HFFc6 (cell line): Measurements from ENCODE around the gene ROPN1. TPM values are rescaled to one million over a fixed set of nuclear protein-coding genes. Genes with fewer than 3 reads are reported as not detected.
A peak's percentile ranks its signal among the peaks of the same experiment; 100 is the strongest.

Experiments
- DNase-seq: peaks from one replicate; pipeline ENCODE4 v3.0.0-alpha.2; 2018
- H3K27ac Mint-ChIP-seq: 2 replicates; pipeline ENCODE4 v1.8.0; 2020; ENCODE audit warnings: mild to moderate bottlenecking, mixed read lengths
- H3K27me3 Mint-ChIP-seq: 2 replicates; pipeline ENCODE4 v1.8.0; 2021; ENCODE audit warnings: mild to moderate bottlenecking, moderate library complexity, mixed read lengths; ENCODE audit not compliant: insufficient read depth
- H3K36me3 Mint-ChIP-seq: 2 replicates; pipeline ENCODE4 v1.8.0; 2021; ENCODE audit warnings: low read depth, mixed read lengths
- H3K4me1 Mint-ChIP-seq: 2 replicates; pipeline ENCODE4 v1.8.0; 2020; ENCODE audit warnings: low read depth, mixed read lengths
- H3K4me3 Mint-ChIP-seq: 2 replicates; pipeline ENCODE4 v1.8.0; 2020; ENCODE audit warnings: mild to moderate bottlenecking, moderate library complexity, mixed read lengths
- H3K9me3 Mint-ChIP-seq: 2 replicates; pipeline ENCODE4 v1.8.0; 2020; ENCODE audit warnings: mild to moderate bottlenecking, mixed read lengths
- total RNA-seq, 6 experiments: library from RNA; stranded (reverse); fragmentation: NEBNext Ultra II Directional; extraction: Animal tissue kit (Norgen Biotek cat#: 25700); gene quantifications; 2 replicates in 1 of 6; 3 replicates in 5 of 6; pipeline ENCODE4 v1.2.3, GENCODE V29; 2021
- TF ChIP-seq, protein P1 (sequence below): fragments of 200-600 bp; sonication (generic); IDR thresholded peaks from 2 replicates; pipeline ENCODE4 v1.5.0; 2021; ENCODE audit warnings: antibody characterized with exemption, mild to moderate bottlenecking

The ROPN1 gene
- total RNA-seq, 6 experiments from 2014 or later = not detected

DNA sequence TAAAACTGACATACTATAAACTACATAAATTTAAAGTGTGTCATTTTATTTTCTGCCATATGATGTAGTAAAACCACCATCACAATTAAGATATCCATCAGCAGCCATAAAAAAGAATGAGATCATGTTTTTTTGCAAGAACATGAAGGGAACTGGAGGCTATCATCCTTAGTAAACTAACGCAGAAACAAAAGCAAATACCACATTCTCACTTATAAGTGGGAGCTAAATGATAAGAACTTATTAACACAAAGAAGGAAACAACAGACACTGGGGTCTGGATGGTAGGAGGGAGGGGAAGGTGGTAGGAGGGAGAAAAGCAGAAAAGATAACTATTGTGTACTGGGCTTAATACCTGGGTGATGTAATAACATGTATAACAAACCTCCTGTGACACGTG, 55.5 kb downstream of the ROPN1 start:
- Mint-ChIP-seq H3K27ac (peak overlapping the region; percentile 33; the same call in 1 of the 2 replicates), H3K27me3 (no peaks in the 10 kb centered on the region), H3K4me3 (no peak overlapping the region), H3K9me3 (no peaks in the 10 kb centered on the region), H3K4me1 (peaks cover 29% of the 10 kb centered on the region), H3K36me3 (peaks cover 48% of the 10 kb centered on the region)
- TF ChIP-seq, protein P1, sequence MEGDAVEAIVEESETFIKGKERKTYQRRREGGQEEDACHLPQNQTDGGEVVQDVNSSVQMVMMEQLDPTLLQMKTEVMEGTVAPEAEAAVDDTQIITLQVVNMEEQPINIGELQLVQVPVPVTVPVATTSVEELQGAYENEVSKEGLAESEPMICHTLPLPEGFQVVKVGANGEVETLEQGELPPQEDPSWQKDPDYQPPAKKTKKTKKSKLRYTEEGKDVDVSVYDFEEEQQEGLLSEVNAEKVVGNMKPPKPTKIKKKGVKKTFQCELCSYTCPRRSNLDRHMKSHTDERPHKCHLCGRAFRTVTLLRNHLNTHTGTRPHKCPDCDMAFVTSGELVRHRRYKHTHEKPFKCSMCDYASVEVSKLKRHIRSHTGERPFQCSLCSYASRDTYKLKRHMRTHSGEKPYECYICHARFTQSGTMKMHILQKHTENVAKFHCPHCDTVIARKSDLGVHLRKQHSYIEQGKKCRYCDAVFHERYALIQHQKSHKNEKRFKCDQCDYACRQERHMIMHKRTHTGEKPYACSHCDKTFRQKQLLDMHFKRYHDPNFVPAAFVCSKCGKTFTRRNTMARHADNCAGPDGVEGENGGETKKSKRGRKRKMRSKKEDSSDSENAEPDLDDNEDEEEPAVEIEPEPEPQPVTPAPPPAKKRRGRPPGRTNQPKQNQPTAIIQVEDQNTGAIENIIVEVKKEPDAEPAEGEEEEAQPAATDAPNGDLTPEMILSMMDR = no peak
- peak; percentile 34 for DNase-seq

DNA sequence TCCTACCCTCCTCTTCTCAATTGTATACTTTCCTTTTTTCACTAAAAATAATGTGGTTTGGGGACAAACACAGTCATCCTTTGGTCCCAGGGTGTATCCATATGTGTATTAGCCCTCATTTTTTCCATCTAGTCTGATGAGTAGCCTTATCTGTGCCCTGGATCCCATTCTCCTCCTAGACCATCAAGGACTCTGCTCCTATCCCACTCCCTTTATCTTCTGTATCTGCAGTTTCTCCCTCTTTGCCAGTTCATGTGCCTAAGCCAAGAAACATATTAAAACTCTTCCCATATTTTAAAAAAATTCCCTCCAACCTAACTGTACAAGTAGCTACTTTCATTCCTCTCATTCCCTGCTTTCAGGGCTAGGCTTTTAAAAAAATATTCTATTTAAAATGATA, 56.1 kb downstream of the ROPN1 start:
- Mint-ChIP-seq H3K27me3 (no peaks in the 10 kb centered on the region), H3K9me3 (no peaks in the 10 kb centered on the region), H3K4me1 (peaks cover 29% of the 10 kb centered on the region), H3K36me3 (peaks cover 53% of the 10 kb centered on the region), H3K4me3 (no peak overlapping the region), H3K27ac (peak overlapping the region; percentile 34; the same call in 1 of the 2 replicates)
- no peak for DNase-seq
- TF ChIP-seq, protein P1 = no peak

DNA sequence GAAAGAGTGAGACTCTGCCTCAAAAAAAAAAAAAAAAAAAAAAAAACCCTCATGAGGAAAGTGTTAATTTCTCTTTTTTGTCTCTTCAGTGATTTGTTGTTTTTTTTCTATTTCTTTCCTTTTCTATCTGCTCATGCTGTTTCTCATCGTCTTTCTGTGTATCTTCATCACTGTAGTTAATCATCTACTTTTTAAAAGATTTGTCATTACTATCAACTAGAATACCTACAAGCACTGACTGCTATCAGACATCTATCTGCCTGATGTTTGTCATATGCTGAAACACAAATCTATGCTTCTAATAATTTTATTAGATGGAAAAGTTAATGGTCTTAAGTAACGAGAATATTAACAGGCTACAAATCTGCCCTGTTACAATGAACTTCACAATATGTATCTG, 57.7 kb downstream of the ROPN1 start:
- H3K4me1 Mint-ChIP-seq = peaks cover 29% of the 10 kb centered on the region

DNA sequence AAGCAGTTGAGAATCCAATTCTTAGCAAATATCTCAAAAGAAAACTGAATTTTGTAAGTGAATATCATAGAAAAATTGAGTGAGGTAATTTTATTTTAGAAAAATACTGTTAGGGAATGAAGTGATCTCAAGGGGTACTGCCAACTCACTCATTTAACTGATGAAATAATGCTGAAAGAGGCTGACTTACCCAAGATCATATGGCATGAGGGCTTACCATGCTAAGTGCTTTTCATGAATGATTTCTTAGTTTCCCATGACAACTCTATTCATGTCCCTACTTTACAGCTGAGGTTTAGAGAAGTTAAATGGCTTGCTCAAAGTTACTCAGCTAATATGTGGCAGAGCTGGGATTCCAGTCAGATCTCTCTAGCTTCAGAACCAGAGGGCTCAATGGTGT, 61.5 kb downstream of the ROPN1 start:
- H3K36me3 Mint-ChIP-seq = peaks cover 42% of the 10 kb centered on the region
- H3K4me3 Mint-ChIP-seq = no peak overlapping the region
- DNase-seq = no peak
- no peak overlapping the region for H3K27ac Mint-ChIP-seq
- H3K9me3 Mint-ChIP-seq = no peaks in the 10 kb centered on the region
- H3K4me1 Mint-ChIP-seq = peaks cover under 1% of the 10 kb centered on the region; the same call in 1 of the 2 replicates
- H3K27me3 Mint-ChIP-seq = no peaks in the 10 kb centered on the region
- TF ChIP-seq, protein P1 = no peak

More for the DNA sequence above, 57.7 kb downstream of the ROPN1 start:
- Mint-ChIP-seq H3K36me3 (peaks cover 56% of the 10 kb centered on the region), H3K9me3 (no peaks in the 10 kb centered on the region), H3K27ac (no peak overlapping the region), H3K27me3 (no peaks in the 10 kb centered on the region), H3K4me3 (no peak overlapping the region)
- no peak for DNase-seq
- TF ChIP-seq, protein P1 = no peak

DNA sequence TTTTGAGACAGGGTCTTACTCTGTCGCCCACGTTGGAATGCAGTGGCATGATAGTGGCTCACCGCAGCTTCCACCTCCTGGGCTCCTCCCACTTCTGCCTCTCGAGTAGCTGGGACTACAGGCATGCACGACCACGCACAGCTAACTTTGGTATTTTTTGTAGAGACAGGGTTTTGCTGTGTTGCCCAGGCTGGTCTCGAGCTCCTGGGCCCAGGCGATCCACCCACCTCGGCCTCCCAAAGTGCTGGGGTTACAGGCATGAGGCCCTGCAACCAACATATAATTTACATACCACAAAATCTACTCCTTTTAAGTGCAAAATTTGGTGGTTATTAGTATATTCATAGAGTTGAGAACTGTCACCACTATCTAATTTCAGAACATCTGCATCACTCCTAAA, 62.6 kb downstream of the ROPN1 start:
- Mint-ChIP-seq H3K27me3 (no peaks in the 10 kb centered on the region), H3K4me1 (no peaks in the 10 kb centered on the region), H3K4me3 (no peak overlapping the region), H3K9me3 (no peaks in the 10 kb centered on the region), H3K27ac (no peak overlapping the region), H3K36me3 (peaks cover 46% of the 10 kb centered on the region)
- TF ChIP-seq, protein P1 = no peak
- DNase-seq = no peak

GRCh38 chr3:123926396-123926795, 65.5 kb downstream of the ROPN1 start:
- no peak for DNase-seq
- TF ChIP-seq, protein P1 = no peak
- H3K27me3 Mint-ChIP-seq = no peaks in the 10 kb centered on the region; the same call in 1 of the 2 replicates
- H3K4me1 Mint-ChIP-seq = no peaks in the 10 kb centered on the region
- H3K27ac Mint-ChIP-seq = no peak overlapping the region
- peaks cover 20% of the 10 kb centered on the region for H3K9me3 Mint-ChIP-seq
- no peak overlapping the region for H3K4me3 Mint-ChIP-seq
- peaks cover 53% of the 10 kb centered on the region for H3K36me3 Mint-ChIP-seq
